ENCODE measurements around the gene RFC4. TPM values are rescaled to one million over a fixed set of nuclear protein-coding genes. Genes with fewer than 3 reads are reported as not detected.

RFC4 gene
- total and polyA plus RNA-seq, 2 experiments from 2014 or later = 73.3 to 107 TPM

- TF ChIP-seq REST (IDR thresholded peaks at IDR 0.05; ENCODE audit: unreplicated experiment) (no peak), POLR2AphosphoS5 (IDR thresholded peaks at IDR 0.05; ENCODE audit: low read depth) (no peak), JUNB (IDR thresholded peaks at IDR 0.05; ENCODE audit: unreplicated experiment) (no peak)
Measured at GRCh38 chr3:186849374-186849975, 43.2 kb upstream of the RFC4 start (continued).

DNA sequence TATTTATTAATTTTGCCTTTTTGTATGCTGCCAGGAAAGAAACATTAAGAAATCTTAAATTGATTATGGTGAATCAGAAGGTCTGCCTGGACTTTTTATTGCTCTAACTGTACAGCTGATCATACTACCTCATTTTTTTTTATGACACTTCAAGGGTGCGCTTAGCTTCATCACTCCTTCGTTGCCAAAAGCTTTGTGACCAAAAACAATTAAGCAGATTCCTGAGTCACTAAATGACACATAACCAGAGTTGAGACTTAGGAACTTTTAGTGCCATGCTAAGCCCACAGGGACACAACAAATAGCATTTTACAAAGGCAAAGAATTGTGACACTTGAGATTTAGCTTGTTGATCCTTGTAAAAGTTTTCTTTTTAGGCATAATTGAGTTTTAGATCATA, 41.2 kb upstream of the RFC4 start:
- no peaks in the 10 kb centered on the region for H3K27me3 ChIP-seq (ENCODE audit: insufficient read depth)
- H3K4me3 ChIP-seq = no peak overlapping the region
- DNase-seq (ENCODE audit: low spot score) (no peak), ATAC-seq (no peak)
- H3F3A ChIP-seq (replicated peaks; ENCODE audit: low read depth) = no peaks in the 10 kb centered on the region
- no peak overlapping the region for H3K4me2 ChIP-seq
- no peaks in the 10 kb centered on the region for H3K9me2 ChIP-seq (ENCODE audit: insufficient read depth)
- H3K9me3 Mint-ChIP-seq = no peaks in the 10 kb centered on the region
- no peaks in the 10 kb centered on the region for H3K27me3 Mint-ChIP-seq (ENCODE audit: insufficient read depth, low read depth, poor library complexity)
- H3K79me2 ChIP-seq (replicated peaks; ENCODE audit: insufficient read depth) = no peaks in the 10 kb centered on the region
- H3K36me3 Mint-ChIP-seq (ENCODE audit: low read depth) = no peaks in the 10 kb centered on the region
- H3K4me1 Mint-ChIP-seq = no peaks in the 10 kb centered on the region; the same call in 2 of the 3 replicates
- H3K4me3 Mint-ChIP-seq = no peak overlapping the region
- no peaks in the 10 kb centered on the region for H3K4me1 ChIP-seq (ENCODE audit: insufficient read depth)
- no peak overlapping the region for H3K27ac Mint-ChIP-seq
- H3K27ac ChIP-seq (ENCODE audit: low read depth) = no peak overlapping the region
- no peak overlapping the region for H2AFZ ChIP-seq
- H3K36me3 ChIP-seq (ENCODE audit: insufficient read depth) = no peaks in the 10 kb centered on the region
- H4K20me1 ChIP-seq (replicated peaks; ENCODE audit: insufficient read depth) = no peaks in the 10 kb centered on the region
- TF ChIP-seq NANOG (IDR thresholded peaks at IDR 0.05; ENCODE audit: borderline replicate concordance) (no peak), EZH2 (IDR thresholded peaks at IDR 0.05; ENCODE audit: low read depth, unreplicated experiment) (no peak), ETS1 (IDR thresholded peaks at IDR 0.05) (no peak), STAT1 (IDR thresholded peaks at IDR 0.05; ENCODE audit: unreplicated experiment) (no peak), POLR2AphosphoS5 (IDR thresholded peaks at IDR 0.05; ENCODE audit: low read depth) (no peak), ZNF331 (CRISPR knock-in tag; IDR thresholded peaks at IDR 0.05; ENCODE audit: low read depth) (no peak), CTCF (conservative IDR thresholded peaks at IDR 0.05; ENCODE audit: low read depth in 2 of 2) (no peak), ZNF114 (CRISPR knock-in tag; IDR thresholded peaks at IDR 0.05) (no peak), ZNF462 (CRISPR knock-in tag; IDR thresholded peaks at IDR 0.05) (no peak), CREB1 (CRISPR knock-in tag; IDR thresholded peaks at IDR 0.05; ENCODE audit: low read depth) (no peak)
